Jurkat, Clone E6-1 (cell line): ENCODE results near the gene RNASE13.
A peak's percentile ranks its signal among the peaks of the same experiment; 100 is the strongest.
"Not testable (repeated sequence)": the region's sequence is repeated elsewhere in the genome, so short reads cannot be mapped to it uniquely, and the experiment has no call there.

Source experiments
- DNase-seq: peaks from one replicate; pipeline ENCODE4 v3.0.0-alpha.2; 2011; ENCODE audit warnings: low read depth, low spot score
- H3K4me3 ChIP-seq: 2 replicates; pipeline ENCODE4 v1.5.1; 2011; ENCODE audit warnings: mild to moderate bottlenecking, low read length, control low read depth, moderate library complexity

RNASE13 gene

GRCh38 chr14:21047378-21047781, 12.8 kb upstream of the RNASE13 start:
- H3K4me3 ChIP-seq = no peak overlapping the region
- DNase-seq = no peak

- no peak overlapping the region for H3K4me3 ChIP-seq
- DNase-seq = no peak
Observed at GRCh38 chr14:21043974-21044618, 9.5 kb upstream of the RNASE13 start.

- no peak overlapping the region for H3K4me3 ChIP-seq
- DNase-seq = no peak
Observed at GRCh38 chr14:21043387-21043973, 8.9 kb upstream of the RNASE13 start.

GRCh38 chr14:21042918-21043317, 8.3 kb upstream of the RNASE13 start:
- DNase-seq = no peak

GRCh38 chr14:21041676-21042433, 7.2 kb upstream of the RNASE13 start, which contains the start of gene RNASE7:
Gene RNASE7 (plus strand): TSS chr14:21042362. CDS start chr14:21042993, 631 bp downstream.
- H3K4me3 ChIP-seq = no peak within 1 kb of the TSS
- DNase-seq = no peak

More at GRCh38 chr14:21042918-21043317, 8.3 kb upstream of the RNASE13 start:
- H3K4me3 ChIP-seq = no peak overlapping the region

GRCh38 chr14:21040941-21041340, 6.3 kb upstream of the RNASE13 start:
- not testable (repeated sequence) for DNase-seq, H3K4me3 ChIP-seq

- no peak for DNase-seq
Observed at GRCh38 chr14:21040370-21040925, 5.8 kb upstream of the RNASE13 start.

GRCh38 chr14:21039585-21040369, 5.2 kb upstream of the RNASE13 start:
- peak; percentile 46 for DNase-seq
- no peak overlapping the region for H3K4me3 ChIP-seq

More at GRCh38 chr14:21040370-21040925, 5.8 kb upstream of the RNASE13 start:
- no peak overlapping the region for H3K4me3 ChIP-seq

- no peak overlapping the region for H3K4me3 ChIP-seq
- no peak for DNase-seq
Observed at GRCh38 chr14:21038441-21039422, 4.1 kb upstream of the RNASE13 start.

- no peak for DNase-seq
- no peak overlapping the region for H3K4me3 ChIP-seq
Observed at GRCh38 chr14:21037156-21037555, 2.5 kb upstream of the RNASE13 start.

GRCh38 chr14:21036751-21037150, 2.1 kb upstream of the RNASE13 start:
- no peak for DNase-seq
- H3K4me3 ChIP-seq = no peak overlapping the region

- no peak overlapping the region for H3K4me3 ChIP-seq
- DNase-seq = no peak
Observed at GRCh38 chr14:21033133-21033698, 1.4 kb downstream of the RNASE13 start.

- no peak for DNase-seq
- H3K4me3 ChIP-seq = no peak overlapping the region
Observed at GRCh38 chr14:21032326-21033132, 2.1 kb downstream of the RNASE13 start.

GRCh38 chr14:21030531-21030930, 4.1 kb downstream of the RNASE13 start:
- no peak for DNase-seq
- H3K4me3 ChIP-seq = no peak overlapping the region

GRCh38 chr14:21029917-21030316, 4.7 kb downstream of the RNASE13 start, which contains the start of gene TPPP2:
Gene TPPP2 (plus strand): TSS chr14:21030217. CDS start chr14:21030582, 365 bp downstream.
- no peak within 1 kb of the TSS for H3K4me3 ChIP-seq
- DNase-seq = no peak

- H3K4me3 ChIP-seq = no peak overlapping the region
- no peak for DNase-seq
Observed at GRCh38 chr14:21026988-21027315, 7.7 kb downstream of the RNASE13 start.
